H1 (cell line): ENCODE data around the gene MBD4. TPM values are rescaled to one million over a fixed set of nuclear protein-coding genes. Genes with fewer than 3 reads are reported as not detected.
A peak's percentile ranks its signal among the peaks of the same experiment; 100 is the strongest.

ENCODE experiments used
- CTCF ChIA-PET: fragments of 300-600 bp; sonication (Branson Sonifier 250); formaldehyde crosslinking; loops from one replicate; lab custom pipeline; 2021; ENCODE audit not compliant: partially characterized antibody; lab: Charles Lee
- POLR2A ChIA-PET: fragments of 300-600 bp; sonication (Branson Sonifier 250); formaldehyde crosslinking; loops from one replicate; lab custom pipeline; 2021; ENCODE audit warnings: inconsistent platforms; ENCODE audit not compliant: partially characterized antibody; lab: Charles Lee
- DNase-seq, 2 experiments: peaks; one replicate each; pipeline versions ENCODE4 v3.0.0 to v3.0.0-alpha.2; 2010 to 2022; ENCODE audit warnings: low spot score in 2 of 2, low read depth in 1 of 2, mixed read lengths in 1 of 2
- FAIRE-seq: peaks from 2 replicates; lab custom pipeline; 2011; peaks lifted over from hg19 to GRCh38; lab: Jason Lieb, UNC
- H2AFZ ChIP-seq: 2 replicates; pipeline ENCODE4 v1.8.1; 2012; ENCODE audit warnings: low read length, inconsistent platforms
- H2AK5ac ChIP-seq: 2 replicates; pipeline ENCODE4 v1.6.1; 2013; ENCODE audit warnings: low read depth, low read length
- H2BK120ac ChIP-seq: replicated peaks from 2 replicates; pipeline ENCODE3; 2013; ENCODE audit warnings: low read depth, low read length, inconsistent platforms
- H2BK12ac ChIP-seq: 2 replicates; pipeline ENCODE4 v1.6.1; 2013; ENCODE audit warnings: low read depth, low read length
- H2BK15ac ChIP-seq: 2 replicates; pipeline ENCODE4 v1.6.1; 2013; ENCODE audit warnings: low read length
- H2BK20ac ChIP-seq: 2 replicates; pipeline ENCODE4 v1.6.1; 2013; ENCODE audit warnings: low read length
- H2BK5ac ChIP-seq: 2 replicates; pipeline ENCODE4 v1.6.1; 2013; ENCODE audit warnings: low read depth, low read length
- H3K14ac ChIP-seq: 2 replicates; pipeline ENCODE4 v1.6.1; 2013; ENCODE audit warnings: inconsistent platforms; ENCODE audit not compliant: insufficient read length
- H3K18ac ChIP-seq: 2 replicates; pipeline ENCODE4 v1.6.1; 2013; ENCODE audit warnings: low read length; ENCODE audit errors: extremely low read depth
- H3K23ac ChIP-seq: 2 replicates; pipeline ENCODE4 v1.6.1; 2013; ENCODE audit warnings: inconsistent platforms; ENCODE audit not compliant: insufficient read length
- H3K23me2 ChIP-seq: 2 replicates; pipeline ENCODE4 v1.6.1; 2013; ENCODE audit warnings: low read depth, low read length
- H3K27ac ChIP-seq: 2 replicates; pipeline ENCODE4 v1.6.1; 2011; ENCODE audit warnings: low read depth, low read length, inconsistent platforms
- H3K27me3 ChIP-seq, 4 experiments: replicated peaks in 1 of 4; 1 replicate in 1 of 4; 2 replicates in 3 of 4; pipeline versions ENCODE4 v1.6.1 to v1.8.1; 2011 to 2013; ENCODE audit warnings: low read length in 3 of 4, mild to moderate bottlenecking in 3 of 4, inconsistent platforms in 2 of 4, mixed read lengths in 2 of 4, moderate library complexity in 1 of 4; ENCODE audit not compliant: control insufficient read depth in 3 of 4, insufficient read depth in 3 of 4; ENCODE audit errors: extremely low read depth in 1 of 4
- H3K36me3 ChIP-seq, 4 experiments: 2 replicates each; pipeline versions ENCODE4 v1.6.1 to v1.8.1; 2011 to 2013; ENCODE audit warnings: mild to moderate bottlenecking in 4 of 4, low read length in 3 of 4, moderate library complexity in 2 of 4, control low read depth in 1 of 4, inconsistent platforms in 1 of 4; ENCODE audit not compliant: insufficient read depth in 4 of 4, control insufficient read depth in 2 of 4
- H3K4ac ChIP-seq: replicated peaks from 2 replicates; pipeline ENCODE3; 2013; ENCODE audit warnings: low read length, low read depth, mixed read lengths, inconsistent platforms; ENCODE audit not compliant: insufficient read length
- H3K4me1 ChIP-seq, 4 experiments: replicated peaks in 1 of 4; 1 replicate in 1 of 4; 2 replicates in 3 of 4; pipeline versions ENCODE4 v1.6.1 to v1.8.1; 2011 to 2013; ENCODE audit warnings: low read length in 3 of 4, inconsistent platforms in 2 of 4, mixed read lengths in 1 of 4; ENCODE audit not compliant: insufficient read depth in 4 of 4, control insufficient read depth in 3 of 4
- H3K4me2 ChIP-seq, 2 experiments: 2 replicates each; pipeline versions ENCODE4 v1.6.1 to v1.8.1; 2011 to 2013; ENCODE audit warnings: low read depth in 2 of 2, low read length in 2 of 2, control low read depth in 1 of 2, inconsistent platforms in 1 of 2, mild to moderate bottlenecking in 1 of 2; ENCODE audit not compliant: insufficient read depth in 1 of 2
- H3K4me3 ChIP-seq, 4 experiments: fragments of 200-600, 300-600 bp in 1 of 4; sonication (generic), shearing (Covaris generic), sonication (Bioruptor Twin) in 1 of 4; 2 replicates each; pipeline versions ENCODE4 v1.5.1 to v1.8.1; 2011 to 2016; ENCODE audit warnings: low read length in 4 of 4, low read depth in 3 of 4, control low read depth in 2 of 4, inconsistent platforms in 2 of 4, mild to moderate bottlenecking in 2 of 4, mixed read lengths in 1 of 4, moderate library complexity in 1 of 4; ENCODE audit not compliant: insufficient read depth in 2 of 4; ENCODE audit errors: extremely low read depth in 1 of 4
- H3K56ac ChIP-seq: replicated peaks from 2 replicates; pipeline ENCODE3; 2013; ENCODE audit warnings: low read depth, mild to moderate bottlenecking, mixed read lengths, low read length, inconsistent platforms; ENCODE audit not compliant: insufficient read length
- H3K79me1 ChIP-seq: 2 replicates; pipeline ENCODE4 v1.6.1; 2013; ENCODE audit warnings: low read depth, low read length, control low read depth
- H3K79me2 ChIP-seq, 2 experiments: 2 replicates each; pipeline versions ENCODE4 v1.6.1 to v1.8.1; 2012 to 2013; ENCODE audit warnings: low read length in 2 of 2, mild to moderate bottlenecking in 2 of 2, inconsistent platforms in 1 of 2; ENCODE audit not compliant: insufficient read depth in 2 of 2, control insufficient read depth in 1 of 2
- H3K9ac ChIP-seq, 4 experiments: replicated peaks in 1 of 4; 1 replicate in 1 of 4; 2 replicates in 3 of 4; pipeline versions ENCODE4 v1.6.1 to v1.8.1; 2011 to 2013; ENCODE audit warnings: low read depth in 3 of 4, low read length in 3 of 4, control low read depth in 2 of 4, mild to moderate bottlenecking in 2 of 4, moderate library complexity in 2 of 4, inconsistent platforms in 1 of 4; ENCODE audit errors: extremely low read depth in 1 of 4
- H3K9me3 ChIP-seq, 2 experiments: 2 replicates each; pipeline versions ENCODE4 v1.6.1 to v1.8.1; 2012 to 2013; ENCODE audit warnings: mild to moderate bottlenecking in 2 of 2, moderate library complexity in 2 of 2, control low read depth in 1 of 2, inconsistent platforms in 1 of 2, low read depth in 1 of 2, low read length in 1 of 2, mixed read lengths in 1 of 2; ENCODE audit not compliant: insufficient read depth in 2 of 2
- H4K20me1 ChIP-seq, 2 experiments: replicated peaks in 1 of 2; 2 replicates each; pipeline versions ENCODE3 to v1.8.1; 2011 to 2013; ENCODE audit warnings: inconsistent platforms in 2 of 2, low read length in 2 of 2, mild to moderate bottlenecking in 1 of 2; ENCODE audit not compliant: insufficient read depth in 2 of 2, control insufficient read depth in 1 of 2
- H4K5ac ChIP-seq: 2 replicates; pipeline ENCODE4 v1.6.1; 2013; ENCODE audit warnings: low read length, low read depth, mixed read lengths, inconsistent platforms; ENCODE audit not compliant: insufficient read length
- H4K8ac ChIP-seq: 2 replicates; pipeline ENCODE4 v1.8.0; 2013; ENCODE audit warnings: mild to moderate bottlenecking, moderate library complexity, low read length, inconsistent platforms; ENCODE audit not compliant: insufficient read depth; ENCODE audit errors: extremely low read depth
- H4K91ac ChIP-seq: replicated peaks from 2 replicates; pipeline ENCODE3; 2013; ENCODE audit warnings: low read length, mixed read lengths, inconsistent platforms; ENCODE audit not compliant: insufficient read length
- FOSL1 ChIP-seq: IDR thresholded peaks from 2 replicates; pipeline ENCODE4 v1.6.1; 2011; ENCODE audit warnings: mild to moderate bottlenecking, low read depth, low read length, moderate library complexity; ENCODE audit not compliant: insufficient read depth
- KDM5A ChIP-seq: fragments of 200-600 bp; IDR thresholded peaks from 2 replicates; pipeline ENCODE4 v1.7.1; 2012; ENCODE audit warnings: mild to moderate bottlenecking, low read length, inconsistent platforms, mixed read lengths
- RXRA ChIP-seq: IDR thresholded peaks from 2 replicates; pipeline ENCODE4 v1.6.1; 2011; ENCODE audit warnings: low read depth, mild to moderate bottlenecking, low read length, moderate library complexity; ENCODE audit not compliant: insufficient read depth
- ZNF274 ChIP-seq: IDR thresholded peaks from 2 replicates; pipeline ENCODE4 v1.7.0; 2012; ENCODE audit warnings: low read length, borderline replicate concordance; ENCODE audit errors: extremely low read depth
- WGBS, 2 experiments: shearing (Covaris generic) in 1 of 2; methylation state at CpG; one replicate each; pipeline versions ENCODE4 v1.1.6 to v1.1.7; 2013 to 2015; ENCODE audit warnings: low lambda C conversion rate in 2 of 2, mixed read lengths in 2 of 2, inconsistent platforms in 1 of 2, low coverage in 1 of 2, missing lambda C conversion rate in 1 of 2; ENCODE audit not compliant: insufficient replicate concordance in 2 of 2, insufficient coverage in 1 of 2, insufficient read length in 1 of 2; ENCODE audit errors: extremely low coverage in 1 of 2, missing lambda C conversion rate in 1 of 2; 5-methylcytosine and 5-hydroxymethylcytosine counted together
- polyA plus RNA-seq, 7 experiments: library from polyadenylated mRNA; depleted of rRNA in 3 of 7; stranded (reverse) in 5 of 7; unstranded in 2 of 7; fragments of >200 nt in 5 of 7; fragments of 200-250 nt in 2 of 7; gene quantifications; 1 replicate in 5 of 7; 2 replicates in 1 of 7; 4 replicates in 1 of 7; pipeline versions ENCODE4 v1.2.1 to v1.2.3, GENCODE V29; 2011 to 2013; ENCODE audit warnings: missing spikeins in 2 of 7, mixed read lengths in 2 of 7
- total RNA-seq: library from RNA; stranded (reverse); fragmentation: NEBNext Ultra II Directional; extraction: Animal tissue kit (Norgen Biotek cat#: 25700); gene quantifications from 2 replicates; pipeline ENCODE4 v1.2.1, GENCODE V29; 2021

The MBD4 gene
- total and polyA plus RNA-seq, 2 of the 8 experiments (the other 6 are each of a cell fraction or from before 2014, with no cell fraction given) = 11.2 to 35.8 TPM

DNA sequence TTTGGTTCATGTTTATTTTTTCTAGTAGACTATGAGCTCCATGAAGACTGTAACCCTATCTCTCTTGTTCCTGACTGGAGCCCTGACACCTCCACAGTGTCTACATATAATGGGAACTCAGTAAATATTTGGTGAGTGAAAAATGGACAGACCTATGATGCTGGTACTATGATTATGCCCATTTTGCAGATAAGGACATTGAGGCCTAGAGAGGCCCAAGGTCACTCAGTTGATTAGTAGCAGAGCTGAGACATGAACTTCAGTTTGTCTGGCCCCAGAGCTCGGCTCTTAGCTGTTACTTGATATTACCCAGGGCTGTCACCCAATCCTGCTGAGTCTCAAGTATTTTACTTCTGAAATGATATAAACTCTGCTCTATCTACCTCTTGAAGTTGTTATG is 16.9 kb downstream of the MBD4 start:
- Histone ChIP-seq H4K20me1 (peaks cover 0 to 1% of the 10 kb centered on the region in 2 experiments), H3K4ac (no peak overlapping the region), H3K9me3 (no peaks in the 10 kb centered on the region), H3K36me3 (no peaks in the 10 kb centered on the region), H3K14ac (no peak overlapping the region), H3K23ac (no peak overlapping the region), H2BK120ac (no peak overlapping the region), H3K4me1 (peaks cover 0 to 14% (median 9%) of the 10 kb centered on the region in 4 experiments; a peak in 6 of 7 replicates), H3K27ac (no peak overlapping the region), H3K79me2 (no peaks in the 10 kb centered on the region), H3K9ac (no peak overlapping the region), H2BK12ac (no peak overlapping the region), H2BK5ac (no peak overlapping the region), H2AFZ (no peak overlapping the region), H4K8ac (no peak overlapping the region), H3K79me1 (no peaks in the 10 kb centered on the region), H4K5ac (no peak overlapping the region), H2AK5ac (no peak overlapping the region), H3K56ac (no peak overlapping the region), H3K4me2 (no peak overlapping the region), H3K23me2 (no peaks in the 10 kb centered on the region; the same call in 1 of the 2 replicates), H3K4me3 (no peak overlapping the region), H4K91ac (no peak overlapping the region), H3K27me3 (peaks cover 0 to 10% (median 7%) of the 10 kb centered on the region in 4 experiments; a peak in 4 of 7 replicates), H2BK15ac (0 out of 2 replicates have a peak overlapping the region, but pooled peaks have one; percentile 19), H2BK20ac (no peak overlapping the region), H3K18ac (no peak overlapping the region)
- 100% methylated on average over 1 of the region's 1 CpG; no CpG with 5 or more reads in 1 of the 2 experiments for WGBS, 2 experiments
- CTCF ChIA-PET = interaction anchor here (0.5 to 2.3 kb wide), 14 partner anchors 9 to 116 kb away, joined by 3 to 8 read pairs (median 4); partner anchors contain the start of genes IFT122 and MBD4
- POLR2A ChIA-PET = interaction anchor here (0.9 to 1.6 kb wide), 4 partner anchors 15 to 79 kb away, joined by 3 to 6 read pairs (median 3); partner anchors contain the start of genes IFT122 and MBD4
- no peak for DNase-seq
- FAIRE-seq = no peak
- TF ChIP-seq ZNF274 (no peak), KDM5A (no peak), FOSL1 (no peak), RXRA (no peak)
